B cell (primary cell): Measurements from ENCODE around the gene LIX1.

Experiments used
- CTCF ChIP-seq: fragments of 200-600 bp; IDR thresholded peaks from one replicate; pipeline ENCODE4 v1.8.0; 2022; ENCODE audit warnings: antibody characterized with exemption, mild to moderate bottlenecking
- EZH2 ChIP-seq: IDR thresholded peaks from 2 replicates; pipeline ENCODE4 v1.6.1; 2012; ENCODE audit warnings: borderline replicate concordance, low read depth, mild to moderate bottlenecking, moderate library complexity, low read length; ENCODE audit not compliant: insufficient read depth, poor library complexity, severe bottlenecking

- TF ChIP-seq CTCF (no peak), EZH2 (no peak)
Measured at GRCh38 chr5:97163790-97164285, 21.4 kb upstream of the LIX1 start.
